K562 (cell line): Measurements from ENCODE around the gene ZSWIM4. TPM values are rescaled to one million over a fixed set of nuclear protein-coding genes. Genes with fewer than 3 reads are reported as not detected.

Experiments
- ATAC-seq: fragments of 200-7000 bp; cut with Tn5 transposase; 3 replicates; pipeline ENCODE4 v1.9.1; 2020; ENCODE audit warnings: moderate library complexity
- BruUV-seq: library from RNA; stranded (reverse); fragments of 400-500 nt; replicated peaks from 2 replicates; lab custom pipeline; 2021; lab: Mats Ljungman, UMichigan
- CTCF ChIA-PET: fragments of 300-600 bp; formaldehyde crosslinking; extraction: SDS; loops from one replicate; lab custom pipeline; 2021; ENCODE audit warnings: low intra/inter-chr PET ratio; lab: Yijun Ruan, JAX
- POLR2A ChIA-PET: fragments of 300-600, 350-650 bp; sonication (Branson Sonifier 250); formaldehyde crosslinking; extraction: SDS; loops from one replicate; lab custom pipeline; 2021; ENCODE audit warnings: antibody characterized with exemption, inconsistent platforms; lab: Yijun Ruan, JAX
- DNase-seq, 4 experiments: peaks; one replicate each; pipeline versions ENCODE4 v3.0.0 to v3.0.0-alpha.2; 2011 to 2018; ENCODE audit warnings: low spot score in 3 of 4, mixed read lengths in 3 of 4; ENCODE audit errors: extremely low read depth in 1 of 4
- FAIRE-seq: peaks from 2 replicates; lab custom pipeline; 2011; peaks lifted over from hg19 to GRCh38; lab: Jason Lieb, UNC
- H2AFZ ChIP-seq: 2 replicates; pipeline ENCODE4 v1.6.0; 2011; ENCODE audit warnings: low read depth, low read length, control low read depth, inconsistent platforms
- H3K27ac ChIP-seq: fragments of 200-600 bp; 3 replicates; pipeline ENCODE4 v1.8.0; 2011; ENCODE audit warnings: low read depth, mild to moderate bottlenecking, control low read depth, inconsistent platforms, low read length, moderate library complexity, mixed read lengths; ENCODE audit errors: extremely low read depth
- H3K27me3 ChIP-seq, 2 experiments: fragments of 300-600 bp in 1 of 2; 2 replicates in 1 of 2; 3 replicates in 1 of 2; pipeline versions ENCODE4 v1.6.0 to v1.8.0; 2011; ENCODE audit warnings: inconsistent platforms in 2 of 2, low read length in 2 of 2, mild to moderate bottlenecking in 1 of 2, mixed read lengths in 1 of 2, moderate library complexity in 1 of 2; ENCODE audit not compliant: control insufficient read depth in 2 of 2, insufficient read depth in 2 of 2
- H3K36me3 ChIP-seq: fragments of 300-600 bp; 3 replicates; pipeline ENCODE4 v1.8.0; 2011; ENCODE audit warnings: mild to moderate bottlenecking, low read length, inconsistent platforms; ENCODE audit not compliant: control insufficient read depth, insufficient read depth
- H3K4me1 ChIP-seq, 2 experiments: fragments of 200-600 bp in 1 of 2; replicated peaks in 1 of 2; 2 replicates in 1 of 2; 3 replicates in 1 of 2; pipeline versions ENCODE4 v1.5.1 to v1.8.0; 2011; ENCODE audit warnings: inconsistent platforms in 2 of 2, low read length in 2 of 2, mild to moderate bottlenecking in 1 of 2, mixed read lengths in 1 of 2, moderate library complexity in 1 of 2; ENCODE audit not compliant: control insufficient read depth in 2 of 2, insufficient read depth in 2 of 2
- H3K4me2 ChIP-seq: 2 replicates; pipeline ENCODE4 v1.6.1; 2011; ENCODE audit warnings: low read length, control low read depth, inconsistent platforms, mixed read lengths; ENCODE audit not compliant: insufficient read depth
- H3K4me3 ChIP-seq: fragments of 200-600 bp; sonication (generic), shearing (Covaris generic); 2 replicates; pipeline ENCODE4 v1.5.1; 2016; ENCODE audit warnings: control low read depth, inconsistent platforms
- H3K79me2 ChIP-seq: fragments of 200-600 bp; 3 replicates; pipeline ENCODE4 v1.8.0; 2011; ENCODE audit warnings: low read length, inconsistent platforms; ENCODE audit not compliant: control insufficient read depth, insufficient read depth
- H3K9ac ChIP-seq, 2 experiments: 2 replicates each; pipeline versions ENCODE4 v1.6.0 to v1.6.1; 2011; ENCODE audit warnings: low read depth in 2 of 2, low read length in 2 of 2, control low read depth in 1 of 2, inconsistent platforms in 1 of 2, mild to moderate bottlenecking in 1 of 2, mixed read lengths in 1 of 2; ENCODE audit not compliant: insufficient read depth in 1 of 2
- H3K9me1 ChIP-seq: one replicate; pipeline ENCODE4 v1.6.0; 2011; ENCODE audit warnings: inconsistent platforms, mild to moderate bottlenecking, low read length, moderate library complexity; ENCODE audit not compliant: control insufficient read depth, insufficient read depth
- H3K9me3 ChIP-seq: replicated peaks from 2 replicates; pipeline ENCODE4 v1.5.1; 2011; ENCODE audit warnings: low read depth, low read length, inconsistent platforms; ENCODE audit not compliant: control insufficient read depth, insufficient read depth
- H4K20me1 ChIP-seq: replicated peaks from 2 replicates; pipeline ENCODE4 v1.6.1; 2011; ENCODE audit warnings: low read length, inconsistent platforms, mixed read lengths; ENCODE audit not compliant: control insufficient read depth, insufficient read depth
- ADNP ChIP-seq: fragments of 200-800 bp; sonication (Bioruptor generic); IDR thresholded peaks from 2 replicates; pipeline ENCODE4 v1.6.1; 2016; ENCODE audit warnings: missing genetic modification characterization, missing compliant biosample characterization
- CGGBP1 ChIP-seq: fragments of 250-450 bp; sonication (Bioruptor Pico); IDR thresholded peaks from 2 replicates; pipeline ENCODE4 v1.9.0; 2021; ENCODE audit warnings: mild to moderate bottlenecking
- NCOA1 ChIP-seq: fragments of 450-650 bp; IDR thresholded peaks from 2 replicates; pipeline ENCODE4 v1.6.1; 2016; ENCODE audit warnings: low read depth
- POLR3A ChIP-seq: IDR thresholded peaks from 2 replicates; pipeline ENCODE4 v1.6.1; 2011; ENCODE audit warnings: borderline replicate concordance, mild to moderate bottlenecking, moderate library complexity; ENCODE audit not compliant: insufficient read length, insufficient read depth; ENCODE audit errors: extremely low read depth
- SIRT6 ChIP-seq: IDR thresholded peaks from one replicate; pipeline ENCODE4 v1.6.1; 2012; ENCODE audit warnings: low read depth, mild to moderate bottlenecking, control low read depth, inconsistent platforms, low read length, moderate library complexity
- ZNF12 ChIP-seq: sonication (generic); formaldehyde crosslinking; IDR thresholded peaks from 2 replicates; pipeline ENCODE4 v1.4.0; 2020; ENCODE audit warnings: mild to moderate bottlenecking, missing genetic modification reagents
- ZNF134 ChIP-seq: fragments of 250-450 bp; sonication (Bioruptor Pico); conservative IDR thresholded peaks from 2 replicates; pipeline ENCODE4 v1.4.0; 2020
- ZNF146 ChIP-seq: IDR thresholded peaks from one replicate; pipeline ENCODE4 v1.6.1; 2018; ENCODE audit warnings: missing compliant biosample characterization; ENCODE audit not compliant: unreplicated experiment
- ZNF609 ChIP-seq: sonication (generic); formaldehyde crosslinking; IDR thresholded peaks from 2 replicates; pipeline ENCODE4 v1.8.1; 2023; ENCODE audit warnings: missing genetic modification reagents, mild to moderate bottlenecking, borderline replicate concordance
- WGBS: fragments of 100-300 bp; shearing (Covaris generic); methylation state at CpG from one replicate; pipeline ENCODE4 v1.1.6; 2016; ENCODE audit warnings: low coverage, mixed read lengths; ENCODE audit not compliant: insufficient coverage; ENCODE audit errors: missing lambda C conversion rate; 5-methylcytosine and 5-hydroxymethylcytosine counted together
- in situ Hi-C: fragments of 300-500 bp; cut with MboI; formaldehyde crosslinking; loops from 4 replicates; pipeline ENCODE4 v1.15.0; 2018; ENCODE audit warnings: inconsistent platforms, mixed read lengths
- intact Hi-C: fragments of 100-400 bp; cut with micrococcal nuclease; formaldehyde crosslinking; loops from 2 replicates; pipeline ENCODE4 v1.14.2; 2022
- polyA plus RNA-seq, 8 experiments: library from polyadenylated mRNA; depleted of rRNA in 4 of 8; stranded (reverse) in 5 of 8; unstranded in 3 of 8; fragments of >200 nt; fragmentation: Nextera tagmentation in 2 of 8; fragmentation: Illumina TruSeq in 1 of 8; extraction: Ambion mirVana in 2 of 8; extraction: Trizol in 1 of 8; gene quantifications; 2 replicates each; pipeline versions ENCODE4 v1.2.1 to v1.2.3, GENCODE V29; 2011 to 2014; ENCODE audit warnings: inconsistent platforms in 1 of 8, missing spikeins in 1 of 8
- total RNA-seq, 7 experiments: library from RNA; depleted of rRNA in 6 of 7; stranded (reverse); fragments of >200 nt in 6 of 7; fragmentation: Illumina TruSeq in 2 of 7; extraction: Trizol in 2 of 7; gene quantifications; 2 replicates each; pipeline versions ENCODE4 v1.2.1 to v1.2.3, GENCODE V29; 2011 to 2021; ENCODE audit warnings: low replicate concordance in 1 of 7

Gene ZSWIM4
- total and polyA plus RNA-seq, 9 of the 15 experiments (the other 6 are each of a cell fraction or from before 2014, with no cell fraction given), result 0.25 to 3.7 (median 0.79) TPM; not detected in 2

- ATAC-seq (no peak), DNase-seq (no peak), FAIRE-seq (no peak)
- peaks cover 11 to 40% of the 10 kb centered on the region in 2 experiments for H3K4me1 ChIP-seq
- in situ Hi-C loops, result loop anchor here (5.0 to 10.0 kb wide), 2 partner anchors 471 to 609 kb away; no protein-coding TSS in a partner anchor
- peak overlapping the region in 1 of 2 experiments; percentile 20; a peak in 1 of 4 replicates for H3K9ac ChIP-seq
- no peaks in the 10 kb centered on the region for H3K9me3 ChIP-seq
- CTCF ChIA-PET, result no interaction called here
- intact Hi-C loops, result no loop called here
- H3K79me2 ChIP-seq, result no peaks in the 10 kb centered on the region
- H3K9me1 ChIP-seq, result no peaks in the 10 kb centered on the region
- no peak overlapping the region for H2AFZ ChIP-seq
- H3K4me3 ChIP-seq, result no peak overlapping the region
- BruUV-seq, result no TSS peak
- no peak overlapping the region for H3K4me2 ChIP-seq
- TF ChIP-seq ADNP (tag) (0 out of 2 replicates have a peak, but pooled peaks have one; percentile 23), POLR3A (no peak)
- no peaks in the 10 kb centered on the region for H3K36me3 ChIP-seq
- no peaks in the 10 kb centered on the region for H4K20me1 ChIP-seq
- H3K27ac ChIP-seq, result no peak overlapping the region
- 66% methylated on average over 4 of the region's 5 CpGs for WGBS
- H3K27me3 ChIP-seq, result no peaks in the 10 kb centered on the region; a peak in 1 of 5 replicates
- POLR2A ChIA-PET, result interaction anchor here (0.7 kb wide), 1 partner anchor 255 kb away, joined by 3 read pairs; no protein-coding TSS in a partner anchor
These were observed 80.6 kb downstream of the ZSWIM4 start for GRCh38 chr19:13875824-13876223.

DNA sequence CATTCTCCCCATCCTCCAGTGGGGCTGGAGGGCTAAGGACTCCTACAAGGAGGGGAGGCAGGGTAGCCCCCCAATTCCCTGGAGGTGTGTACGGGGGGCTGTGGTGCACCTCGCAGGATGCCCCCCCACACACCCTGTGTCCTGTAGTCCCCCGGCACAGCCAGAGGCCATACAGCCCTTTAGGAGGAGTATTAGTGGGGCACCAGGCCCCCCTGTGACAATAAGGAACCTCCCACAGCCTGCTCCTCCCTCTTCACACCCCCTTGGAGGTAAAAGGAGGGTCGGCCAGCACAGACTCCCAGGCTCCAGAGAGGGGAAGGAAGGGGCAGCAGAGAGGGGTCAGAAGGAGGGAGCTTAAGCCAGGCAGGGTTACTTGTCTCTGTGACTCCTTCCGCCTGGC lies 81.6 kb downstream of the ZSWIM4 start, which contains the start of gene NANOS3:
NANOS3 (plus strand) TSS at position 301 of the 400 bp plus-strand sequence. CDS start 115 bp downstream, outside the sequence.
- Histone ChIP-seq H3K9me3 (no peaks in the 10 kb centered on the region), H4K20me1 (no peaks in the 10 kb centered on the region), H3K4me2 (no peak within 1 kb of the TSS), H2AFZ (peak within 1 kb of the TSS; percentile 11; the same call in 1 of the 2 replicates), H3K4me3 (no peak within 1 kb of the TSS), H3K36me3 (no peaks in the 10 kb centered on the region), H3K4me1 (peaks cover 21 to 50% of the 10 kb centered on the region in 2 experiments), H3K27me3 (no peaks in the 10 kb centered on the region; a peak in 1 of 5 replicates), H3K27ac (no peak within 1 kb of the TSS), H3K9me1 (no peaks in the 10 kb centered on the region), H3K9ac (peak within 1 kb of the TSS in 1 of 2 experiments; percentile 68; a peak in 2 of 4 replicates), H3K79me2 (no peaks in the 10 kb centered on the region)
- no peak for FAIRE-seq
- BruUV-seq, result no TSS peak
- in situ Hi-C loops, result loop anchor here (5.0 to 10.0 kb wide), 2 partner anchors 470 to 608 kb away; no protein-coding TSS in a partner anchor
- ATAC-seq, result no peak
- ChIA-PET POLR2A (interaction anchor here (0.9 kb wide), 1 partner anchor 145 kb away, joined by 4 read pairs; no protein-coding TSS in a partner anchor), CTCF (interaction anchor here (0.5 kb wide), 1 partner anchor 1205 kb away, joined by 3 read pairs; no protein-coding TSS in a partner anchor)
- WGBS, result 11% methylated on average over 4 of the region's 5 CpGs
- intact Hi-C loops, result no loop called here
- no peak for DNase-seq
- TF ChIP-seq ZNF609 (no peak), ZNF12 (CRISPR knock-in tag) (no peak), ZNF134 (CRISPR knock-in tag) (no peak), SIRT6 (no peak), CGGBP1 (CRISPR knock-in tag) (no peak), ZNF146 (CRISPR knock-in tag) (no peak), NCOA1 (no peak)
